ENCODE results near the gene MATCAP1.

MATCAP1 gene

GRCh38 chr16:67170949-67171649 lies 12.7 kb downstream of the MATCAP1 start:
- DNase-seq: no peak

DNA sequence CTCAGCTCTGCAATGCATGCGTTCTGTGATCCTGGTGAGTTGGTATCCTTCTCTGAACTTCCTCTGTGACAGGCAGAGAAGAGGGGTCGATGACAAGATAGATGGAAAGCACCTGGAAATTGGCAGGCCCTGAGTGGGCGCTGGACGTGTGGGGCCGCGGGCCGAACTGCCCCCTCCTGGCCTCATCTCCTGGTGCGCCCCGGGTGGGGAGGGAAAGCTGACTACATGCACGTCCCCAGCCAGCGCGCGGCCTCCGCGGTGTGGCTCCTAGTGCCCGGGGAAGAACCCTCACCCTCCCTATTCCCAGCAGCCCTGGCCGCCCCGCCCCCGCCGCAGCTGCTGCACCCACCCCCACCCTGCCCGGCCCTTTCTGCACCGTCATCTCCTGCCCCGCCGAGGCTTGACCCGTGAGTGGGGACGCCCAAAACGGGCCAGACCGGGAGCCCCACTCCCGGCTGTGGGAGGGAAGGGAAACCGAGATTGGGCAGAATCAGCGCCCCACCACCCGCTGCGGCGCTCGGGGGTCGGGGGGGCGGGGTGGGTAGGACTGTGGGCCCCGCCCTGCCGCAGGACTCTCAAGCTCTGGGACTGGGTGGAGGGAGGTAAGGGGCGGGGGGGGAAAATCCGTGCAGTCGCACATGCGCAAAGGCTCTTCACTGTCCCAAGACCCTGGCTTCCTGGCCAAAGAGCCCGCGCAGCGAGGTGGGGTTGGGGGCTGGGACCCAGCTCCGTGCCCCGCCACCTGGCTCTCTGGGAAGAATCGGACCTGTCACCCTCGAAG lies 13.4 kb downstream of the MATCAP1 start, which contains the start of gene NOL3:
Gene NOL3, plus strand, starts transcription at position 371 of the 781 bp plus-strand sequence.
- DNase-seq: no peak

- no peak for DNase-seq
Observed at GRCh38 chr16:67169642-67170167, 14.1 kb downstream of the MATCAP1 start.

DNA sequence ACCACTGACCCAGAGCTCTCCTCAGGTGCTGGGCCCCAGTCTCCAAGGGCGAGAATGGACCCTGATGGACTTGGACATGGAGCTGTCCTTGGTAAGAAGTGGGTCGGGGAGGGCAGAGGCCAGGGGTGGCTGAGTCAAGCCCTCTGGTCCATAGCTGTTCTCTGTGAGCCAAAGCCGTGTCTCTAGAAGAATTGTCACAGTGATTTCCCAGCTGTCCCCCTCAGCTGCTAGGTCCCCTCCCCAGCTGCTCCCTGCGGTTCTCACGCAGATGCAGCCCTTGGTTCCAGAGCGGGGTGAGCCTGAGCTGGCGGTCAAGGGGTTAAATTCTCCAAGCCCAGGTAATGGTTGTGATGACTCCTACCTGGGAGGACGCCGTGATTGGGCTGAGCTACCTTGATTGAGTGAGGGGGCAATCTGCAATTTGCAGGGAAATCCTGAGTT lies 14.7 kb downstream of the MATCAP1 start:
- no peak for DNase-seq

GRCh38 chr16:67167588-67167987 lies 16.2 kb downstream of the MATCAP1 start:
- DNase-seq: no peak

DNA sequence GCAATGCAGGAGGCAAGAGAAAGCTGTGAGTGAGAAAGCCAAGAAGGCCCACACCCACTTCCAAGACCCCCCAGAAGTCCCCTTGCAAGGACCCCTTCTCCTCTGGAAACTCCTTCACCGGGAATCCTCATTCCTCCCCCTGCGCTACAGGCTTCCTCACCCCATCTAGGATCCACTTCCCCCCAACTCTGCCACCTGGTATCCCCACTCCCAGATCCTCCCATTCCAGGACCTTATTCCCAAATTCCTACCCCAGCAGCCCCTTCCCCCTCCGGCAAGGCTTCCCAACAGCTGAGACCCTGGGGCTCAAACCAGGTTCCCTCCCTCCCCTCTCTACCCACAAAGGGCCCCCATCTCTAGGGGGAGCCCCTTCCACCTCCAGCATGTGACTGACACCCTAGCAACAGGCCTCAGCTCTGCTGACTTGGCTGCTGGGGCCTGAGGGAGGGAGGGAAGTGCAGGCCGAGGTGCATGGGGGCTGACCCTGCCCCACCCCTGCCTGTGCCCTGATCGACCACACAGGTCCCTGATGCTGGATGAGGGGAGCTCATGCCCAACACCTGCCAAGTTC lies 17.1 kb downstream of the MATCAP1 start:
- DNase-seq: no peak

DNA sequence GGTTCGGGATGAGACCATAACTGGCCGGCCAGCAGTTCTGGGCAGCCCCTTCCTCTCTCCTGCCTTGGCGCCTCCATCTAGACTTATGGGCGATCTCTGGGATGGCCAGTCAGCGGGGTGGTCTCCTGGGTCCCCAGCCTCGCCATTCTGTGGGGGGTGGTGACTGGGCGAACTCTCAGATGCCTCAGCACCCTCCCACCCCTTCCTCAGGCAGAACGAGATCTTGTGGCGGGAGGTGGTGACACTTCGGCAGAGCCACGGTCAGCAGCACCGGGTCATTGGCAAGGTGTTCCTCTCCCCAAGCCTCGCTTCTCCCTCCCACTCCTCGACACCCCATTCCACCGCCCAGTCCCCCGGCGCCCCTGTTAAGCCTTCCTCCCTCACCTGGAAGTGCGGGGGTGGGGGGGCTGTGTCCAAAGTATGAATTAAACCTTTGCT lies 17.6 kb downstream of the MATCAP1 start:
- DNase-seq: no peak

DNA sequence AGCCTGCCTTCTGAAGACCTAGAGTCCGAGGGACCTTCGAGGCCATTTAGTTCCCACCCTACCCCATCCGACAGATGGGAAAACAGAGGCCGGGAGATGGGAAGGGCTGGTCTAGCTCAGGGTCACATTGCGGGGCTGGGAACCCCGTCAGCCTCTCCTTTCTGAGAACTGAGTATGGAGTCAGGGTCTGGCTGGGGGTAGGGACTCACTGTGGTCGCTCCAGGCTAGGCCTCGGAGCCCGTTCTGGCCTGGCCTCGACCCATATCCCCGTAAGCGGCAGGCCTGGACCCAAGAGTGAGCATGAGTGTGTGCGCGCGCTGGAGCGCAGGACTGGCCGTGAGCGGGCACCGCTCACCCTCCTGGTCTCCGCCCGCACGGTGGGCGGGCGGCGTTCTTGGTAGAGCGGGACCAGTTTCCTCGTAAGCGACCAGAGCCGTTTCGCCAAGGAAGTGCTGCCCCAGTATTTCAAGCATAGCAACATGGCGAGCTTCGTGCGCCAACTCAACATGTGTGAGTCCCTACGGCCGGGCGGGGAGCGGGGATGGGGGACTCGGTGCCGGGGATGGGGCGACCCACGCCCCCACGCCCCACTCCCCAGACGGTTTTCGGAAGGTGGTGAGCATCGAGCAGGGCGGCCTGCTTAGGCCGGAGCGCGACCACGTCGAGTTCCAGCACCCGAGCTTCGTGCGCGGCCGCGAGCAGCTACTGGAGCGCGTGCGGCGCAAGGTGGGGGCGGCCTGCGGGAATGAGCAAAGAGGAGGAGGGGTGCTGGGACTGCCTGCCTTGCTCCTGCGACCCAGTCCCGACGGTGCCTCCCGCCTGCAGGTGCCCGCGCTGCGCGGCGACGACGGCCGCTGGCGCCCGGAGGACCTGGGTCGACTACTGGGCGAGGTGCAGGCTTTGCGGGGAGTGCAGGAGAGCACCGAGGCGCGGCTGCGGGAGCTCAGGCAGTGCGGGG lies 18.4 kb downstream of the MATCAP1 start:
- no peak for DNase-seq

DNA sequence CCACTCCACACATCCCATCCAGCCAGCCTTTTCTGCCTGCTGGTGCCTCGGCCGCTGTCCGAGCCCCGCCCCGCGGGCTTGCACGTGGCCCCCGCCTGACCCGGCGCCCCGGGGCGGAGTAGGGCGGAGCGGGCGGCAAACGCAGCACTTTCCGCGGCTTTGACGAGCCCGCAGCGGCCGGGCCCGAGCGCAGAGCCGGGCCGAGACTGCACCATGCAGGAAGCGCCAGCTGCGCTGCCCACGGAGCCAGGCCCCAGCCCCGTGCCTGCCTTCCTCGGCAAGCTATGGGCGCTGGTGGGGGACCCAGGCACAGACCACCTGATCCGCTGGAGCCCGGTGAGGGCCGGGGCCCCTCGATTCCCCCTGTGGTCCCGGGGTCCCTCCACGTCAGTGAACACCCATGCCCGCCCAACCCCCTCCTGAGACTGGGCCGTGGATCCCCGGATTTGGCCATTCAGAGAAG lies 19.1 kb downstream of the MATCAP1 start, which contains the start of gene HSF4:
Gene HSF4, plus strand, starts transcription at position 147 of the 463 bp plus-strand sequence. Its CDS starts 67 bp downstream, at position 214.
- DNase-seq: no peak

DNA sequence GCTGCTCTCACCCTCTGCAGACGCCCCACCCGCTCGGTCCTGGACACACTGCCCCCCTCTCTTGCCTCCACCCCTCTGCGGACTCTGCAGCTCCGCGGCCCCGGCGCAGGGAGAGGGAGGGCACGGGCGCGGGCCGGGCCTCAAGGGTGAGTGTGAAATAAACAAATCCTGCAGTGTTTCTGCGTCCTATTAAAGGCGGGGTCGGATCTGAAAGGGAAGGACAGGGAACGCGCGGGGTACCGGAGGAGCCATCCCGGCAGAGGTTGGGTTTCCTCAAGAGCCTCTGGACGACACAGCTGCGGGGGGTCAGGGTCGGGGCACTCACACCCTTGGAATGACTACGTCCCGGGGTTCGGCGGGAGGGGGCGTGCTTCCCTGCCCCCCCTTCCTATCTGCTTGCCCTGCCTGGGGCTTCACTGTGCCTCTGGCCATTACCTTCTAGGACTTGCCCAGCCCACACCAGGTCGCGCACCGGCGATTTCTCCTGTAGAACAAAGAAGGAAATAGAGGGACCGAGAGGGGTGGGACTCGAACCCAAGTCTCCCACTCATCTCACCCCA lies 19.7 kb downstream of the MATCAP1 start:
- DNase-seq: no peak

DNA sequence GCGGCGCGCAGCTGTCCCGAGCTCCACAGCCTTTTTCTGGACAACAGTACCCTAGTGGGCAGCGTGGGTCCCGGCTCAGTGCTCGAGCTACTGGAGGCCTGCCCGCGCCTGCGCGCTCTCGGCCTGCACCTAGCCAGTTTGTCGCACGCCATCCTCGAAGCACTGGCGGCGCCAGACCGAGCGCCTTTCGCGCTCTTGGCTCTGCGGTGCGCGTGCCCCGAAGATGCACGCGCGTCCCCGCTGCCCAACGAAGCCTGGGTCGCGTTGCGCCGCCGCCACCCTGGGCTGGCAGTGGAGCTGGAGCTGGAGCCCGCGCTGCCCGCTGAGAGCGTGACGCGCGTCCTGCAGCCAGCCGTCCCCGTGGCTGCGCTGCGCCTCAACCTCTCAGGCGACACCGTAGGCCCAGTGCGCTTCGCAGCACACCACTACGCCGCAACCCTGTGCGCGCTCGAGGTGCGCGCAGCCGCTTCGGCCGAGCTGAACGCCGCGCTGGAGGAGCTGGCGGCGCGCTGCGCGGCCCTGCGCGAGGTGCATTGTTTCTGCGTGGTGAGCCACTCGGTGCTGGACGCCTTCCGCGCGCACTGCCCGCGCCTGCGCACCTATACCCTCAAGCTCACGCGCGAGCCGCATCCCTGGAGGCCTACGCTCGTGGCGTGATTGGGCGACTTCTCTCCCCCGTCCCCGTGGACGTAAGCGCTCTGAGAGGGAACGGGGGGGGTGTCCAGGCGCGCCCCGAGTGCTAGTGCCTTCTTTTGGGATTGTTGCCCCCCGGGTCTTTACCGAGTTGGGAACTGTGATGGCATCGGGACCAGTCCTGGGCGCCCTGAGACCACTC lies 20.4 kb downstream of the MATCAP1 start:
- DNase-seq: no peak

DNA sequence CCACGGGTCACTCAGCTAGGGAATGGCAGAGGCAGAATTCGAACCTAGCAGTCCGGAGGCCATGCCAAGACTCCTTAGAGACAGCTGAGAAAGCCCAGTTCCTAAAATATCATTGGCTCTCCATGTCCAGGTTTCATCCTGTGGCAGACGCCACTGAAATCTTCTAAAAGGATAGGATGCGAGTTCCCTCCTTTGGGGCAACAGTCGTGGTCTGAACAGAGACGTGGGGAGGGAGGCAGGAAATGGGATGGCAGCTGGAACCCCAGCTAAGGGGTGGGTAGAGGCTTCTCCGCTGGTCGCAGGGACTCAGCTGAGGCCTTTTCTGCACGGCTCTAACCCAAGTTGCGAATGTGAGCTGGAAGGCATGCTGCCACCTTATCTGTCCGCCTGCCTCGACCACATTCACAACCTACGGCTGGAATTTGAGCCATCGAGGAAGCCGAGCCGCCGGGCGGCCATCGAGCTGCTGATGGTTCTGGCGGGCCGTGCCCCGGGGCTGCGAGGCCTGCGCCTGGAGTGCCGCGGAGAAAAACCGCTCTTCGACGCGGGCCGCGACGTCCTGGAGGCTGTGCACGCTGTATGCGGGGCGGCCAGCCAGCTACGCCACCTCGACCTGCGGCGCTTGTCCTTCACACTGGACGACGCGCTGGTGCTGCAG lies 21.1 kb downstream of the MATCAP1 start:
- DNase-seq: no peak

- DNase-seq: no peak
Observed at GRCh38 chr16:67161595-67162058, 22.1 kb downstream of the MATCAP1 start.

DNA sequence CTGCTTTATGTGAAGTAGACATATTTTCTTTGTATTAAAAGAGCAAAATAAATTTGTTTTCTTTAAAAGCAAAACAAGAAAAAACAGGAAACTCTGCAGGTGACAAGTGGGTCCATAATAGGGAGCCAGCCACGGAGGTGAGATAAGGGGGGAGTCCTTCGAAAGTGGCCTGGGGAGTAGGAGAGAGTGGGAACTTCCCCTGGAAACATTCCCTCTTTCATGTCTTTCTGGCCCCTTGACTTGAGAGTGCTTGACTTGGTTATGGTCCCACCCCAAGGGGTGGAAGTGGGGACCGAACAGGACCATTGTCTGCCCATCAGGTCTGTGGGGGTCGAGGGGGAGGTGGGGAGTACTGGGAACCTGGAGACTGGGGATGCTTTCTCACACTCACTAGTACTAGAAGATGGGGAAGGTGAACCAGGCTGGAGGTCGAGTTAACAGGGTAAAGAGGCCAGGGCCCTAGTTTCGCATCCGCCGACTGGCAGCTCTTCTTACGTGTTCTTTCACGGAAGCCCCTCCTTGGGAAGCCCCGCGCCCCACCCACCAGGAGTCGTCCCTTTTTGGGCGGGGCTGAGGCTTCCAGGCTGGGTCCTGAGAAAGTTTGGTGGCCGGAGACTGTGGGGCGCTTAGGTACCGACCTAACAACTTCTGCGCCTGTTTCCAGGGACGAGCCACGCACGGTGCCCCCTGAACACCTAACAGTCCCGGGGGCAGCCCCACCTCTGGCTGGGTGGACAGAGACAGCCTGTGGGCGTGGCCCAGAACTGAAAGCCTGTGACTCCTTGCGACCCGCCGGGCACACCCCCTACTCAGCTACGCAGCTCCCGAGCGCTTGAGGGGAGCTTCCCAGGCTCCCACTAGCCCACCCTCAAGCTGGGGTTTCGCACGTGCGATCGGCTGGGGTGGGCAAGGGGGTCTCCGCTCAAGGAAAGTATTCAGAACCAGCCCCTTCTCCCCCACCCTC lies 24.8 kb downstream of the MATCAP1 start:
- peak; percentile 72 for DNase-seq

DNA sequence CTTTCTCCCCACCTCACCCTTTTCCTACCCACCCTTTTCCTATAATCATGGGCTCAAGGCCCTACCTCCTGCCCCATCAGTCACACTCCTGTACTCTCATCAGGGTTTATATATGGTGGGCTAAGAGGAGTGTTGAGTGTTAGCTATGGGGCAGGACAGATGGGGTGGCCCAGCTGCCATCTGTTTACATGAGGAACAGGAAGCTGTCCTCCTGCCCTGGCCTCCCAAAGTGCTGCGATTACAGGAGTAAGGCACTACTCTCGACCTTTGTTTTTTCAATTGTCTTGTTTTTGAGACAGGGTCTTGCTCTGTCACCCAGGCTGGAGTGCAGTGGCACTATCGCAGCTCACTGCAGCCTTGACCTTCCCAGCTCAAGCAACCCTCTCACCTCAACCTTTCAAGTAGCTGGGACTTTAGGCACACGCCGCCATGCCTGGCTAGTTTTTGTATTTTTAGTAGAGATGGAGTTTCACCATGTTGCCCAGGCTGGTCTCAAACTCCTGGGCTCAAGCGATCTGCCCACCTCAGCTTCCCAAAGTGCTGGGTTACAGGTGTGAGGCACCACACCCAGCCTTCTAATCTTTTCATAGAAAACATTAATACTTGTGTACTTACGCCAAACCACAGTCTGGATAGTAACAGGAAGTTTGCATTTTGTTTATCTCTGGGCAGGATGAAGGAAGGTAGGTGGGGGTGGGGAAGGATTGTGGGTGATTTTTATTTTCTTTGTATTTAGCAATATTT lies 25.7 kb downstream of the MATCAP1 start:
- DNase-seq: no peak

DNA sequence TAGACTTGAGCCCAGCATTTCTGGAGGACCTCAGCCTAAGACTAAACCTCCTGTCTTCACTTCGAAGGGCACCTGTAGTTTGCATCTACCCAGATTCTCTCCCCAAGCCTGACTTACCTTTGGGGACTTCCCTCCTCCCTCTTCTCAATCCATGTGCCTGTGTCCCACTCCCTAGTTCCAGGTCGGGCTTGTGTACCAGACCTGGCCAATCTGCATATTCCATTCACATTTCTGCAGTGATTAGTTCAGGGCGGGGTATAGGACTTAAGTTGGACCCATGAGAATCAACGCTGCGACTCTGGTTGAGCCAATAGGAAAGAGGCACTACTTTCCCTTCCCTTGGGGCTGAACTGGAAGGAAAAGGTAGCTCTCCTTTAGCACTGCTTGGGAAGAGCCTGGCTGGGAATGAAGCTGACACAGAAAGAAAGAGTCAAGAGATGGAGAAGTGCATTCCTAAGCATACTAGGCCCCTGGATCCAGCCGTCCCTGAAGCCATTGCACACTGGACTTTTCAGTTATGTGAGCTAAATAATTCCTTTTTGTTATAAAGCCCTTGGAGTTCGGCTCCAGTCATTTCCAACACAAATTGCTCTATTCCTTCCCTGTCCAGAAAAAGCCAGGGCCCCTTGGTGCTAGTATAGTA lies 26.5 kb downstream of the MATCAP1 start:
- no peak for DNase-seq

DNA sequence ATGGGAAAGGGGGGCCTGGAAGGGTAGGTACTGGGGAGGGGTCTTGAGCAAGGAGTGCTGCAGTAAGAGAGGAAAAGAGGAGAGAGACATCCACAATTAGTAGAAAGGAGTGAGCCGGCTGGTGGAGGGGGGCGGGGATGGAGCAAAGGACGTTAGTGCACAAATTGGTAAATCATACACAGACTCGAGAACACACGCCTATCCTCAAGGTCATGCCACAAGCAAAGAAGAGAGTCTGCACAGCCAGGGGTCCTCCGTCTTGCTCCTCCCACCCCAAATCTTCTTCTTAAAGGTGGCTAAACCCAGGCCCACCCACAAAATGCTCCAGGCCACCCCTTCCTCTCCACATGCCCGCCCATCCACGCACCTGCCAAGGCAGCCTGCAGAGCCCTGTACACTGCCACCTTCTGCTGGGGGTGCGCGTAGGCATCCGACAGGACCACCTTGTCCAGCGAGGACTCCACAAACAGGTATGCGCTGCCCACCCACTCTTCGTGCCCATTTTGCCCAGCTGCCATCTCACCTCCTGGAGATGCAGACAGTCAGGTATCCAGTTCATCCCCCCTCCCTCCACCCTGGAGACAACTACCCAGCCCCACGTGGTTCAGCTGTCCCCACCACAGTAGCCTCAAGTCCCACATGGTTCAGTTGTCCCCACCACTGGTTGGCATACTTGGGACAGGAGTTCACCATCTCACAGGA lies 27.5 kb downstream of the MATCAP1 start:
- no peak for DNase-seq
